NK-92 (cell line): ENCODE data around the gene EIF2S2.

ENCODE experiments used
- DNase-seq: peaks from one replicate; lab custom pipeline; 2025; ENCODE audit not compliant: unreplicated experiment; lab: John Stamatoyannopoulos, UW

EIF2S2 gene

DNA sequence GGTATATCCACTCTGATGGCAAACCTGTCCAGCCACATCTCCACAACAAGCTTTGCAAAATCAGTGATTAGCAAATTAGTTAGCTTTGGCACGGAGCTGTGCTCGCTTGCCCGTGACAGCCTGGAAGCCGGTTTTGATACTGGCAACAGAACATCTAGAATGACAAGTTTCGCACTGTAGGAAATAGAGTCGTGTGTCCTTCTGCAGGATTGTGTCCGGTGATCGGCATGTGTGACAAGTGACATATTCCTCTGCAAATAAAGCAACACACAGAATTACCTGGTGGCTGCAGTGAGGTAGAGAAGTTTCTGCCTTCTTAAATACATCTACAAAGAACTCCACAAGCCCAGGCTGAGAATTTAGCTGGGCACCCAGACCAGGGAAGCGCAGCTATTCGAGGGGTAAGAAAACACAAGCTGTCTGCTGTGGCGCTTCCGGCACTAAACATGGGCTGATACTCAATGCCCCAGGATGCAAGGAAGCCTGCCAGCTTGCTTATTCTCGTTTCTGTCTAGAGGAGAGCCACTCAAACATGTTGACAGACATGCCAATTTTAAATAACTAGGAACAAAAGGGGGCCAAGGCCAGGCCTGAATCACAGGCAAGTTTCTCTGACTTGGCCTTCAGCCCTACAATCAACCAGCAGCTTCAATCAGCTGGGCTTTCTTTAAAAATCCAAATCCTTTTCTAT is 22.2 kb downstream of the EIF2S2 start:
- DNase-seq = no peak

DNA sequence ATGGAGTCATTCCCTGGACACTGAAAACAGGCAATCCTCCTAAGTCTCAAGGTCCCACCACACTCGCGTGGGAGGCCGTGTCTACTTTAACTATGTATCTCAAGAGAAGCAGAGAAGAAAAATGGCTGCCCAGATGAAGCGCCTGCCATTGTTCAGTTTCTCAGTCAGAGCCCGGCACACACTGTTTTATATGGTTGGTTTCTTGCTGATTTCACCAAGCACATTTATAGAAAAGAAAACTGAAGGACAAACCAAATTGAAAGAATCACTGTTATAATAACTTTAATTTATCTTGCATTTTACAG is 22.9 kb downstream of the EIF2S2 start:
- DNase-seq = no peak

DNA sequence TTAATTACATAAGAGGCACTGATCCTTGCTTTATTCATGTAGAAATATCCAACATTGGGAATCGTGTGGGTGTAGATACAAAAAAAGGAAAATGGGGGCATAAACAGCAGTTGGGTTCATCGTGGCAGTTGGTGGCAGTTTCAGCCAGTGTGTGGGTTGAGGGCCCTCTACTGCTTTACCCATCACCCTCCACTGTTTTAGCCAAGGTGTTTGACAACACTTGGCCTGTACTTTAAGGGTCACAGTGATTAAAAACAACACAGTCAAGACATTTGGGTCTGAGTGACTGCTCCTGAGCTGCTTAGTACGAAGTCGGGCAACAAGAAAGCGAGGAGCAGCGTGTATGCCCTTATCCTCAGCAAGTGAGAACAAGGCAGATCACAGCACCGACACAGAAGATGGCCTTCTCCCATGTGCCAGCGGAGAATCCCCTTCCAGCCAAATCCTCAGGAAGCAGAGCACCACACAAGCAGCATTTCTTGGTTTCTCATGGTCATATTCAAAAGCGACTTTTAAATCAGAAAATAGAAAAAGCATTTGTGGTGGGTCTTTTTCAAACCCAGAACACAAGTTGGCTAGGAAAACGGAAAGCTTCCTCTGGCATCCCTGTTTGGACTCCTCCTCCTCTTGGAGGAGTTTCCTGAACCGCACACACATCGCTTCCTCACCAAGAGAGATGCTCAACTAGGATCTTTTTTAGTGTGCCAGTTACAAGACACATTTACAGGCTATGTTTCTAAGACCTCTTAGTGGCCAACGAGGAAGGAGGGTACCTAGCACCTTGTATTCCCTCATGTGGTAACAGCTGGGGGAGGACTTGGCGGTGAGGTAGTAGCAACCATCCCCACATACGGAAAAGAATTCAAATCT is 23.5 kb downstream of the EIF2S2 start:
- no peak for DNase-seq

DNA sequence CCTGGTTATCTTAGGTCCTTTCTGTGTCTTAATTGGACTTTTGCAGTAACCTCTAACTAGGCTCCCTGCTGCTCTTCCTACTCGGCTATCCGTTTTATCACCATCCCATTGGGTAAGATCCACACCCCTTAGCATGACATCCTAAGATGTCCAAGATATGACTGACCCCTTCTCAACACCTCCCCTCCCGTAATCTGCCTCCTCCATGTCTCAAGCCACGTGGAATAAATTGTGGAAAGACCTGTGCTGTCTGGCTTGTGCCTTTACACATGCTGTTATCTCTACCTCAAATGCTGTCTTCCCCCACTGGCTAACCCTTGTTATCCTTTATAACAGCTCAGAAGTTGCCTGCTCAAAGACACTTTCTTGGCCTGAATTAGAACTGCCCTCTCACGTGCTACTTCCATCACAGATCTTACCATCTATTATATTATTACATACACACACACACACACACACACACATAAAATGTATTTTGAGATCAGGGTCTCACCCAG is 26.5 kb downstream of the EIF2S2 start:
- no peak for DNase-seq

DNA sequence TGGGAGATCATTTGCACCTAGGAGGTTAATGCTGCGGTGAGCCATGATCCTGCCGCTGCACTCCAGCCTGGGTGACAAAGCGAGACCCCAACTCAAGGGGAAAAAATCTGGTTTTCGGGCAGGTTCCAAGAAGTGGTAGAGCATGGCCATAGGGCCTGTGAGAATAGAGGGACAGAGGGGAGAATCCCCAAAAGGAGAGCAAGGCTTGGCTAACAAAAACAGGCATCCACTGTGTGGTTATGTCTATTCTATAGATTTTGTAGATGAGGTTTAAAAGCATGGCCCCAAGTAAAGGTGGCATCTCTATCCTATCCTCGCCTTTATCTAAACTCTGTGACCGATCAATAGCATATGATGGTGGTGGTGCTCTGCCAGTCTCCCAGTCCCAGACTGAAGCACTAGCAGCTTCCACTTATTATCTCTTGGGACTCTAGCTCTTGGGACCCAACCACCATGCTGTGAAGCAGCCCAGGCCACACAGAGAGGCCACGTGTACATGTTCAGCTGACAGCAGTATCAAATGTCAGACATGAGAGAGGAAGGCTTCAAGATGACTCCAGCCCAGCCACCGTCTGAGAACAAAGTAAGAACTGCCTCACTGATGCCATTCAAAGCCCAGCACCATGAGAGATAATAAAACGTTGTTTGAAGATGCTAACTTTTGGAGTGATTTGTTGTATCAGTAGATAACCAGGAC is 27.7 kb downstream of the EIF2S2 start:
- no peak for DNase-seq

DNA sequence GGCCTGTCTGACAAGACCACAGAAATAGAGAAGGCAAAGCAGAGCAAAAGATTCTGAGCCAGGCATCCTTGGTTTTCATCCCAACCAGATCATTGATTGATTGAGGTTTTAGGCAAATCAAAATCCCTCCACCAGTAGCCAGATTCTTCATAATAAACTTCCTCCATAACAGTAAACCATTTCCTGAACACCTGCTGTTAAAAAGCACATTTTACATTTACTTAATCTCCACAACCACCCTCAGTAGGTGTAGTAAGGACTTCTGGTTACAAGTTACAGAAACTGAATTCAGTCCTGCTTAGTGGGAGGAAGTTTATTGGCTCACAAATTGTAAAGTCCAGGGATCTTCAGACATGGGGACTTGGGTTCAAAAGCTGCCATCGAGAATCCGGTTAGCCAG is 28.3 kb downstream of the EIF2S2 start:
- DNase-seq = no peak

DNA sequence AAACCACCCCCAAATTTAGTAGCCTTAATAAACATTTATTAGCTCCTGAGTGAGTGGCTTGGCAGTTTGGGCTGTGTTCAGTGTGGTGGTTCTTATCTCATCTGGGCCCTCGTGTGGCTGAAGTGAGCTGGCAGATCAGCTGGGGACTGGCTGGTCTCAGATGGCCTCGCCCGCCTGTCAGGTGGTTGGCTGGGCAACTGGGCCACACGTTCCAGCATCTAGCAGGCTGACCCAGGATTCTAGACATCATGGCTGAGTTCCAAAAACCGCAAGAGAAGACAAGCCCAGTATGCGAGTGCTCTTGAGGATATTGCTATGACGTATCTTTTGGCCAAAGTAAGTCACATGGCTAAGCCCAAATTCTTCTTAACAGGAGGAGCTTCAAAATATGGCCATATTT is 28.9 kb downstream of the EIF2S2 start:
- no peak for DNase-seq

DNA sequence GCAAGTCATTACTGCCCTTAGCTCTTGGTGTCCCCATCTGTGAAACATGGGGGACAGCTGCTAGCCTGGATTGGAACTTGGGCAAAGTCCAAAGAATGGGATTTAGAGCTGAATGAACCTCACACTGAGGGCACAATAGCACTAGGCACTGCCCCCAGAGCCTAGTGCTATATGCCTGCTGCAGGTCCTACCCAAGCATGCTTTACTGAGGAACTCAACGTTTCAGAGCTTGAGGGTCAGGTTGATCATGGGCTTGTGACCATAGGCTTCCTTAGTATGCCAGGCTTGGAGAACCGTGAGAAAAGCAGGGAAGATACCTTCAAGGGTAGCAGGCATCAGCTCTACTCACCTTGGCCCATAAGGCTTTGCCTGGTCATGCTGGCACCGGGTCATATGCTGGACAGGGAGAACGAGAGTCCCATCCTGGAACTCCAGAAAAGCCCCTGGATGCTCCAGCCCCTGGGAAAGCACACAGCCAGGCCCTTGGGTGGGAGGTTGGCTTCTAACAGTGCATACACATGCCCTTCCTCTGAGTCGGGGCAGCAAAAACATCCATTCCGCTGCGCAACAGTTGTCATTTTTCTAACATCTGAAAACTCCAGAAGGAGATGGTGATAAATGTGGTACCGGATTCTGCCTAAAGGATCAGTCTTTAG is 29.7 kb downstream of the EIF2S2 start:
- no peak for DNase-seq

DNA sequence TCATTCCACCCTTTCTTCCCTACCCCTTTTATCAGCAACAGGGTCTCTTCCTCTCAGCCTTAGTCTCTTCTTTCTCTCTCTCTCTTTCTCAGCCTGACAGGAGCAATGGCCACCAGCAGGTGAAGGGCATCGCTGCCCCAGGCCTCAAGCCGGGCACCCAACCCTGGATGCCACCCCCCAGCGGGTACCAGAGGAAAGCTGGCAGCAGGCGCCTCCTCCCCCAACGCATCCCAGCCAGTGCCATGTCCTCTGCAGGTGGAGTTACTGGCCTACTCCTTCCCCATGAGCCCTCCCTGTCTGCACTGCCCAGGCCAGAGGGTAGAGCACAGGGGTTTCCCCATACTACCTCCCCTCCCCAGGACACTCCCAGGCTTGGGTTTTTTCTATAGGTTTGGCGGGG is 32.2 kb downstream of the EIF2S2 start:
- DNase-seq = no peak

DNA sequence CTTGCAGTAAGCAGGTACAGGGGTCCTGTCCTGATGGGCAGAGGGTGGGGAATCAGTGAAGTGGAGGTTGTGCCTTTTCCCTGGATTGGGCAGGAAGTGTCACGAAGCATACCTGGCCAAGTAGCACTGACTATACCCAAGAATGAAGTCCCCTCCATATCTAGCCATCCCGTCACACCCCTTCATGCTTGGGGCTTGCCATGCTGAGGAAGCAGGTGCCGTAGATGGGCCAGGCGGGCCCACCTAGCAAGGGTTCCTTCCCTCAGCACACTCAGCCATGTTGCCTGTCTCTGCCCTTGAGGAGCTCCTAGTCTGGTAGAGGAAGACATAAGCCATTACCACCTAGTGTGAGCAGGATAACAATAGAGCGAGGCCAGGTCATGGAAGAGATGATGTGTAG is 33.5 kb downstream of the EIF2S2 start:
- DNase-seq = no peak

DNA sequence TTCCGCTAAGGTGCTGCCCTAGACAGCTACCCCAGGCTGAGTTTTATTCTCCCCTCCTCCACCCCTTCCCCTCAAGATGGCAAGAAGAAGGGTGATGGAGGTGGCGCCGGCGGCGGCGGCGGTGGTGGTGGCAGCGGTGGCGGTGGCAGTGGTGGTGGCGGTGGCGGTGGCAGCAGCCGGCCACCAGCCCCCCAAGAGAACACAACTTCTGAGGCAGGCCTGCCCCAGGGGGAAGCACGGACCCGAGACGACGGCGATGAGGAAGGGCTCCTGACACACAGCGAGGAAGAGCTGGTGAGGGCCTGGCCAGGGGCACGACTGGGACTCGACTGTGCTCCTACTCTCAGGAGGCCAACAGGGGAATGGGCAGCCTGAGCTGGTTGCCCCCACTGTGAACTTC is 35.1 kb downstream of the EIF2S2 start:
- DNase-seq = no peak

DNA sequence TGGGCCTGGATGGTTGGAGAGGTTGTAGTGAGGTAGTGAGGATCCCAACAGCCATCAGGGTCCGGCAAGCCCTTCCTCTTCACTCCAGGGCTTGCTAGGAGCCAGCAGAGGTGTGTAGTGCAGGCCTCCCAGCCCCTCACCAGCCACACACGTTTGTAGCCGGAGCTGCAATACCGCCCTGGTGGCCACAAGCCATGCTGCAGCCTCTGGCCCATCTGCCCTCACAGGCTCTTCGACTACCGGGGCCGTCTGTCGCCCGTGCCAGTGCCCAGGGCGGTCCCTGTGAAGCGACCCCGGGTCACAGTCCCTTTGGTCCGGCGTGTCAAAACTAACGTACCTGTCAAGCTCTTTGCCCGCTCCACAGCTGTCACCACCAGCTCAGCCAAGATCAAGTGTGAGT is 36.4 kb downstream of the EIF2S2 start:
- DNase-seq = no peak

DNA sequence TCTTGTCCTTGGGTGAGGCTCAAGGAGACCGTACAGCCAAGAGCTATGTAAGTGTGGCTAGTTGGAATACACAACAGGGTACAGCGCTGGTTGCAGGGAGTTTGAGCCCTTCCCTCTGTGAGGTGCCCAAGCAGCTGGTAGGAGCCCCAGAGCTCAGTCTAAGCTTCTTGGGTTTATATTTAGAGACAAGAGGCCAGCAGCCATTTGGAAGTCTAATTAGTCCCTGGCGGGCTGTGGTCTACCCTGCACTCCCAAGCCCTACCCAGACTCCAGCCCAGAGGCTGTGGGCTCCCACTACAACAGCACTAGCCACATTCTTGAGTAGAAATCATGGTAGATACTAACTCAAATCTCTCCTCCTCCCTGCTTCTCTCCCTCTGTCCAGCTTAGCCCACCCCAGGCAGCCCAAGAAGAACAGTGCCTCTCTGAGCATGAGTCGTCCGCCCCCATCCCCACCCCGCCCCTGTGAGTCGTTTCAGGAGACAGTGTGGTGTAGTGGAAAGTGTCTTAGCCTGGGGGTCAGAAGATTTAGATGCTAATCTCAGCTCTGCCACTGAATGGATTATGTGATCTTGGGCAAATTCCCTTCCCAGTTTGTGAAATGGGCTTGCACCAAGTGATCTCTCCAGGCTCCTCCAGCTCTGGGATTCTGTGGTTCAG is 37.8 kb downstream of the EIF2S2 start:
- no peak for DNase-seq

DNA sequence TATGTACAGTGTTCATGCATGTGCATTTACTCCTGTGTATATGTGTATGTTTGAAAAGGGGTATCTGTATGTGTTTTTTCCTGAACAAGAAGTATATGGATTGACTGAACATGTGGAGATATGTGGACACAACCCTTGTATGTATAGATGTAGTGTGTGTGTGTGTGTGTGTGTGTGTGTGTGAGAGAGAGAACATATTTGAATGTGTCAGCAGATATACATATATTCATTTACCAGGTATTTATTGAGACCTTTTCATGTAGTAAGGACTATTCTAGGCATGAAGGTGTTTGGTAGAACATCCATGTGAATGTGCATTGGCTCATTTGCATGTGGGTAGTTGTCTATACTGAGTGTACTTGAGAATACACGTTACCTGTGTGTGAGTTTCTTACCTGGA is 39.3 kb downstream of the EIF2S2 start:
- no peak for DNase-seq

DNA sequence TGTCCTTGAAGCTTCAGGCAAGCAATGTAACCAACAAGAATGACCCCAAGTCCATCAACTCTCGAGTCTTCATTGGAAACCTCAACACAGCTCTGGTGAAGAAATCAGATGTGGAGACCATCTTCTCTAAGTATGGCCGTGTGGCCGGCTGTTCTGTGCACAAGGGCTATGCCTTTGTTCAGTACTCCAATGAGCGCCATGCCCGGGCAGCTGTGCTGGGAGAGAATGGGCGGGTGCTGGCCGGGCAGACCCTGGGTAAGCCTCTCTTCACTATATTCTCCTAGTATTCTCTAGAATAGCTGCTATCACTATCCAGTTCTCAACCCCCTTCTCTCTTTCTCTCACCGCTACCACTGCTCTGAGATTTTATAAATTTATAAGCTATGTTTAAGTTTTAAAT is 40.0 kb downstream of the EIF2S2 start:
- DNase-seq = no peak

DNA sequence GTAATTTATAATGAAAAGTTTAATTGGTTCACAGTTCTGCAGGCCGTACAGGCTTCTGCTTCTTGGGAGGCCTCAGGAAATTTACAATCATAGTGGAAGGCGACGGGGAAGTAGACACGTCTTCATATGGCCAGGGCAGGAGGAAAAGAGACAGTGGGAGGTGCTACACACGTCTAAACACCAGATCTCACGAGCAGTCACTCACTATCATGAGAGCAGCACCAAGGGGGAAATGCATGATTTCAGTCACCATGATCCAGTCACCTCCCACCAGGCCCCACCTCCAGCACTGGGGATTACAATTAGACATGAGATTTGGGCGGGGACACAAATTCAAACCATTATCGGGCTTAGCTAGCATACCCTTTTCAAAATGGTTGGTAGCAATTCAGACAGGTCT is 41.2 kb downstream of the EIF2S2 start:
- DNase-seq = no peak

DNA sequence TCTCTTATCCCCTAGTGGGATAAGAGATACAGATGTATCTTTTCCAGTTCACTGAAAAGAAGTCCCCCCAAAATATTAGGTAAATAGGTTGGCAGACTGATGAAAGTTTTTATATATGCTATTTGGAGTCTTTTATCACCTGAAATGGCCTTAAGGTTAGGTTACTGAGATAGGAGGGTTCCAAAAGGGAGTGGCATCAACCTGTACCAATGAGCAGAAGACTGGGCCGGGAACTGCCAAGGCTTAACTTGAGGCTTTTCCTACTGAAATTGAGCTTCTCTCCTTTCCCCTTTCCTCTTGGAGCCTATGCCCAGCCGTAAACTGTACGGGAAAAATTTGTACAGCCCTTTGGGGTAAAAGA is 42.0 kb downstream of the EIF2S2 start:
- DNase-seq = no peak

DNA sequence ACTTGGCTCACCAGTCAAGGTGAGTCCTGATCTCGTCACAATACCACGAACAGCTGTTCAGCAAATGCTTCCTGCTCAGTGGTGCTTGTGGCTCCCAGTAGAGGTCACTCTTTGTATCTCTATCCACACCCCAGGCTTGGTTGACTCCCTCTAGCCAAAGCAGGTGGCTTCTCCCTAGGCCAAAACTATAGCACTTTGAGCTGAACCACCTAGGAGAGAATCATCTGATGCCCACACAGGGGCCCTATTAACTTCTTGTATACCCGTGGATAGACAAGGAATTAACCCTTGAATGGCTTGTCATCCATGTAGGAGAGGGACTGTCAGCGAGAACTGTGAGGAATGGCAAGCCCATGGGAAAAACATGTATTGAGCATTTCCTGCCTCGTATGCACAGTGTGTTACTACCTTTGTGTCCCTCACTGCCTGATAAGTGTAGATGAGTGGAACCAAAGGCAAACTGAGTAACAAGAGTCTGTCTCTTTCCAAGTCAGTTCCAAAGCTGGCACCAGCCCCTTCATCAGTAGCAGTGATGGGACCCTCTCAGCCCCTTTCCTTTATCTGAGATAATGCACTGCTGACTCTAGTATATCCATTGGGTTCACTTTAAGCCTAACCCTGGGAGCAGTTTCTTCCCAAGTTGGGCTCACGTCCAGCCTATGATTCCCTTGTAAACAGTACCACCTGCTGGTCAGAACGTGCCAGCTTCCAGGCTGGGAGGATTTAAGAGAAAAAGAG is 42.5 kb downstream of the EIF2S2 start:
- no peak for DNase-seq

DNA sequence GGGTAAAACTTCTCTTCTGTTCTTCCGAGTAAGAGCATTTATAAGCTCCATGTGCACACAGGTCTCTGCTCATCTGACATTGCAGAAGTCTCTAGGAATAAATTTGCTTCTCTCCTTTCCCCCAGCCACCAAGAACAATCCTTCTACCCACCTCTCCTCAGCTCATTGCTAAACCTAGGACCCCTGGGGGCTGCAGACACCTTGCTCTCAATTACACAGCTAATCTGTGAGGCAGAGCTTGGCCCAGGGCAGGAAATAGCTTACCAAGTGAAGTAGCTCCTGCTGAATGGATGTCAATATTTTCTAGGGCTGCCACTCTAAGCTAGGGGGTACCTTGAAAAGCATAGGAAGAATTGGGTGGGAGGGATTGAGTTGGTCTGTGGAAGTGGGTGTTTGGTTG is 44.0 kb downstream of the EIF2S2 start:
- DNase-seq = no peak

DNA sequence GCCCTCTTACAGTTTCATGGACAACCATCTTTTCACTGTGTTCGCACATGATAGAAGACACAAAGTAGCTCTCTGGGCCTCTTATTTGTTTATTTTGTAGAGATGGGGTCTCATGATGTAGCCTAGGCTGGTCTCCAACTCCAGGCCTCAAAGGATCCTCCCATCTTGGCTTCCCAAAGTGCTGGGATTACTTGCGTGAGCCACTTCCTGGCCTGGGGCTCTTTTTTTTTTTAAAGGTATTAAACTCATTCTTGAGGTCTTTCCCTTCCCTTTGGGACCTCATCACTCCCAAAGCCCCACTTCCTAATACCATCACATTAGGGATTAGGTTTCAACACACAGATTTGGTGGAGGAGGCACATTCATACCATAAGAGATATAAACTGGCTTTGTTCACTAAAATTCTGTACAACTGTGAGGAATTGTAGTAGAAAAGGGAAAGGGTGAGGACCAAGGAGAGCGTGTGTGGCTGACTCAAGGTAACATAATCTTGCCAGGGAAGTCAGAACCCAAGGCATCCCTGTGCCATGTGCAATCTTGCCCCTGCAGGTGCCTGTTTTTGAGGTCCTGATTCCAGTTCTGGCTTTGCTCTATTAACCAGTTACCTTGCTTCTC is 45.5 kb downstream of the EIF2S2 start:
- no peak for DNase-seq
